GM18867 (cell line): ENCODE results near the gene MS4A15.
"Not testable (repeated sequence)": the region's sequence is repeated elsewhere in the genome, so short reads cannot be mapped to it uniquely, and the experiment has no call there.

Experiments
- ATAC-seq: cut with Tn5 transposase; IDR thresholded peaks from one replicate; pipeline ENCODE4 v1.9.1; 2021; ENCODE audit warnings: mild to moderate bottlenecking, moderate library complexity; ENCODE audit not compliant: unreplicated experiment

The MS4A15 gene

GRCh38 chr11:60756307-60757032 is at the start of gene MS4A15:
Gene MS4A15 (plus strand): TSS chr11:60756867. CDS start chr11:60763734, 6,867 bp downstream.
- ATAC-seq, result no peak

- ATAC-seq, result no peak
These were observed 49.7 kb upstream of the MS4A15 start for GRCh38 chr11:60706931-60707330.

GRCh38 chr11:60710482-60710881 is 46.2 kb upstream of the MS4A15 start:
- ATAC-seq, result no peak

- no peak for ATAC-seq
These were observed 45.4 kb upstream of the MS4A15 start for GRCh38 chr11:60711276-60711675.

GRCh38 chr11:60713423-60713822 is 43.2 kb upstream of the MS4A15 start:
- not testable (repeated sequence) for ATAC-seq

GRCh38 chr11:60717956-60718355 is 38.7 kb upstream of the MS4A15 start:
- no peak for ATAC-seq

GRCh38 chr11:60718524-60719316 is 37.9 kb upstream of the MS4A15 start:
- ATAC-seq, result no peak

- no peak for ATAC-seq
These were observed 37.3 kb upstream of the MS4A15 start for GRCh38 chr11:60719391-60719790.

GRCh38 chr11:60720460-60720859 is 36.2 kb upstream of the MS4A15 start:
- no peak for ATAC-seq

GRCh38 chr11:60724420-60724819 is 32.2 kb upstream of the MS4A15 start, which contains the start of gene MS4A18:
Gene MS4A18 (plus strand): TSS chr11:60724720.
- ATAC-seq, result no peak

GRCh38 chr11:60725592-60725991 is 31.1 kb upstream of the MS4A15 start:
- no peak for ATAC-seq

- no peak for ATAC-seq
These were observed 25.1 kb upstream of the MS4A15 start for GRCh38 chr11:60731586-60731985.

- no peak for ATAC-seq
These were observed 22.4 kb upstream of the MS4A15 start for GRCh38 chr11:60734279-60734678.

- no peak for ATAC-seq
These were observed 17.6 kb upstream of the MS4A15 start for GRCh38 chr11:60739114-60739513.

- no peak for ATAC-seq
These were observed 16.1 kb upstream of the MS4A15 start for GRCh38 chr11:60740573-60740972.

- no peak for ATAC-seq
These were observed 15.2 kb upstream of the MS4A15 start for GRCh38 chr11:60741421-60741820.

GRCh38 chr11:60743058-60743457 is 13.6 kb upstream of the MS4A15 start:
- no peak for ATAC-seq

GRCh38 chr11:60744114-60744513 is 12.6 kb upstream of the MS4A15 start:
- no peak for ATAC-seq

GRCh38 chr11:60747359-60747873 is 9.3 kb upstream of the MS4A15 start:
- ATAC-seq, result no peak

- no peak for ATAC-seq
These were observed 8.4 kb upstream of the MS4A15 start for GRCh38 chr11:60748225-60748624.

- ATAC-seq, result no peak
These were observed 7.8 kb upstream of the MS4A15 start for GRCh38 chr11:60748821-60749220.

- no peak for ATAC-seq
These were observed 5.8 kb upstream of the MS4A15 start for GRCh38 chr11:60750911-60751310.
